Measurements from ENCODE around the gene RERE.

GRCh38 chr1:8328271-8328670, 489.2 kb downstream of the RERE start:
- TF ChIP-seq, protein P1, sequence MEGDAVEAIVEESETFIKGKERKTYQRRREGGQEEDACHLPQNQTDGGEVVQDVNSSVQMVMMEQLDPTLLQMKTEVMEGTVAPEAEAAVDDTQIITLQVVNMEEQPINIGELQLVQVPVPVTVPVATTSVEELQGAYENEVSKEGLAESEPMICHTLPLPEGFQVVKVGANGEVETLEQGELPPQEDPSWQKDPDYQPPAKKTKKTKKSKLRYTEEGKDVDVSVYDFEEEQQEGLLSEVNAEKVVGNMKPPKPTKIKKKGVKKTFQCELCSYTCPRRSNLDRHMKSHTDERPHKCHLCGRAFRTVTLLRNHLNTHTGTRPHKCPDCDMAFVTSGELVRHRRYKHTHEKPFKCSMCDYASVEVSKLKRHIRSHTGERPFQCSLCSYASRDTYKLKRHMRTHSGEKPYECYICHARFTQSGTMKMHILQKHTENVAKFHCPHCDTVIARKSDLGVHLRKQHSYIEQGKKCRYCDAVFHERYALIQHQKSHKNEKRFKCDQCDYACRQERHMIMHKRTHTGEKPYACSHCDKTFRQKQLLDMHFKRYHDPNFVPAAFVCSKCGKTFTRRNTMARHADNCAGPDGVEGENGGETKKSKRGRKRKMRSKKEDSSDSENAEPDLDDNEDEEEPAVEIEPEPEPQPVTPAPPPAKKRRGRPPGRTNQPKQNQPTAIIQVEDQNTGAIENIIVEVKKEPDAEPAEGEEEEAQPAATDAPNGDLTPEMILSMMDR (conservative IDR thresholded peaks at IDR 0.05) = no peak
- TF ChIP-seq ZFX (IDR thresholded peaks at IDR 0.05) = no peak

All from C4-2B (cell line).